ENCODE data around the gene RHOC. TPM values are rescaled to one million over a fixed set of nuclear protein-coding genes. Genes with fewer than 3 reads are reported as not detected.

The RHOC gene
- polyA plus RNA-seq, 1 of the 3 experiments (the other 2 are of a cell fraction): 1,028 TPM

DNA sequence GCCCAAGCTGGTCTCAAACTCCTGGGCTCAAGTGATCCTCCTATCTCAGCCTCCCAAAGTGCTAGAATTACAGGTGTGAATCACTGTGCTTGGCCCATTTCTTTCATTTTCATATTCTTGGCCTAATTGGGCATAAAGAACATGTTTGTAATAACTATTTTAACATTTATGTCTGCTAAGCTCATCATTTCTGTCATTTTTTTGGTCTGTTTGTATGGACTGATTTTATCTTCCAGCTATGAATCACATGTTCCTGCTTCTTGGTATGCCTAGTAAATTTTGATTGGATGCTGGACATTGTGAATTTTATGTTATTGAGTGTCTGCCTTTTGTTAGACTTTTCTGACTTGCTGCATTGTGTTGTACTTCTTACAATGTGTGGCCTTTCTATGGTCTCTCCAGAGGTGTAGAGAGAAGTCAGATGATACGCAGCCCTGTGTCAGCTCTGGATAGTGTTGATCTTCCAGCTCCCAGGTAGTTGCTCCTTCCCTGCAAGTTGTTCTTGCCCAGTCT, 47.2 kb upstream of the RHOC start:
- Histone ChIP-seq H3K36me3 (replicated peaks in 1 of 2; ENCODE audit: control insufficient read depth in 1 of 2, insufficient read depth in 2 of 2, low read length in 1 of 2) (no peaks in the 10 kb centered on the region), H3K4me2 (no peak overlapping the region), H4K20me1 (ENCODE audit: insufficient read depth) (no peaks in the 10 kb centered on the region), H2AFZ (ENCODE audit: low read depth) (no peak overlapping the region), H3K9me3 (no peaks in the 10 kb centered on the region), H3K79me2 (ENCODE audit: insufficient read depth) (no peaks in the 10 kb centered on the region), H3F3A (replicated peaks; ENCODE audit: insufficient read depth) (no peaks in the 10 kb centered on the region), H3K4me3 (ENCODE audit: low read depth in 2 of 2, low read length in 1 of 2) (no peak overlapping the region), H3K27me3 (ENCODE audit: insufficient read depth) (no peaks in the 10 kb centered on the region; the same call in 1 of the 2 replicates), H3K9ac (no peak overlapping the region), H3K27ac (ENCODE audit: low read depth in 2 of 2, low read length in 1 of 2) (no peak overlapping the region), H3K4me1 (ENCODE audit: control insufficient read depth in 1 of 2, insufficient read depth in 2 of 2, low read depth in 1 of 2, low read length in 1 of 2) (peaks cover 0 to 3% of the 10 kb centered on the region in 2 experiments; a peak in 1 of 4 replicates), H3K9me2 (no peaks in the 10 kb centered on the region)
- DNase-seq: no peak
- WGBS (ENCODE audit: low lambda C conversion rate): 14% methylated on average over 1 of the region's 1 CpG
- ChIA-PET CTCF (interaction anchor here (0.8 to 4.1 kb wide), 9 partner anchors 9 to 362 kb away, joined by 3 to 23 read pairs (median 4); a partner anchor contains a TSS), POLR2A (no interaction called here)
- no peak for TF ChIP-seq JUND (IDR thresholded peaks at IDR 0.05)
- no peak for TF ChIP-seq SMC3 (IDR thresholded peaks at IDR 0.05; ENCODE audit: low read depth, low read length)
- TF ChIP-seq MXI1 (IDR thresholded peaks at IDR 0.05; ENCODE audit: low read depth, low read length): no peak
- TF ChIP-seq, protein P1, sequence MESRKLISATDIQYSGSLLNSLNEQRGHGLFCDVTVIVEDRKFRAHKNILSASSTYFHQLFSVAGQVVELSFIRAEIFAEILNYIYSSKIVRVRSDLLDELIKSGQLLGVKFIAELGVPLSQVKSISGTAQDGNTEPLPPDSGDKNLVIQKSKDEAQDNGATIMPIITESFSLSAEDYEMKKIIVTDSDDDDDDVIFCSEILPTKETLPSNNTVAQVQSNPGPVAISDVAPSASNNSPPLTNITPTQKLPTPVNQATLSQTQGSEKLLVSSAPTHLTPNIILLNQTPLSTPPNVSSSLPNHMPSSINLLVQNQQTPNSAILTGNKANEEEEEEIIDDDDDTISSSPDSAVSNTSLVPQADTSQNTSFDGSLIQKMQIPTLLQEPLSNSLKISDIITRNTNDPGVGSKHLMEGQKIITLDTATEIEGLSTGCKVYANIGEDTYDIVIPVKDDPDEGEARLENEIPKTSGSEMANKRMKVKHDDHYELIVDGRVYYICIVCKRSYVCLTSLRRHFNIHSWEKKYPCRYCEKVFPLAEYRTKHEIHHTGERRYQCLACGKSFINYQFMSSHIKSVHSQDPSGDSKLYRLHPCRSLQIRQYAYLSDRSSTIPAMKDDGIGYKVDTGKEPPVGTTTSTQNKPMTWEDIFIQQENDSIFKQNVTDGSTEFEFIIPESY (IDR thresholded peaks at IDR 0.05; ENCODE audit: borderline replicate concordance, low read depth): no peak
- no peak for TF ChIP-seq EP300 (IDR thresholded peaks at IDR 0.05; ENCODE audit: borderline replicate concordance in 1 of 2, low read depth in 1 of 2, low read length in 1 of 2)

DNA sequence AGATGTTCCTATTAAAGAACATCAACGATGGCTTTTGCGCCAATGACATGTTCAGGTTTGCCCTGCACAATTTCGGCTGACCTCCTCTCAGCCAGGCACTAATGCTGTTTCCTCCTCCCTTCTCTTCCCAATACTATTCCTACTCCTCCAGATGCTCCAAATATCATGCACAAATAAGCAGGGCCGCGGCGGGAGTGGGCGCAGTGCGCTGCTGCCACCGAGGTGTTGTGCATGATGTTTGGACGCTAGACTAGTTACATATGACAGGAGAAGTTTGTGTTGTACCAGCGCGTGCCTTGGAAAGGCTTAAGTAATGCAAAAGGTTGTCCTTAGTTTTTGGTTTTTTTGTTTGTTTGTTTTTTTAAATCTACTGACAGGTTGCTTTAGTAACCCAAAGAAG, 41.5 kb upstream of the RHOC start:
- Histone ChIP-seq H3K27me3 (ENCODE audit: insufficient read depth) (no peaks in the 10 kb centered on the region; the same call in 1 of the 2 replicates), H3K9me3 (no peaks in the 10 kb centered on the region), H3K9me2 (no peaks in the 10 kb centered on the region), H3K4me2 (no peak overlapping the region), H3K79me2 (ENCODE audit: insufficient read depth) (no peaks in the 10 kb centered on the region), H3K9ac (no peak overlapping the region), H3K4me3 (ENCODE audit: low read depth in 2 of 2, low read length in 1 of 2) (no peak overlapping the region), H3F3A (replicated peaks; ENCODE audit: insufficient read depth) (no peaks in the 10 kb centered on the region), H3K36me3 (replicated peaks in 1 of 2; ENCODE audit: control insufficient read depth in 1 of 2, insufficient read depth in 2 of 2, low read length in 1 of 2) (no peaks in the 10 kb centered on the region), H2AFZ (ENCODE audit: low read depth) (no peak overlapping the region), H3K27ac (ENCODE audit: low read depth in 2 of 2, low read length in 1 of 2) (no peak overlapping the region), H4K20me1 (ENCODE audit: insufficient read depth) (no peaks in the 10 kb centered on the region), H3K4me1 (ENCODE audit: control insufficient read depth in 1 of 2, insufficient read depth in 2 of 2, low read depth in 1 of 2, low read length in 1 of 2) (no peaks in the 10 kb centered on the region)
- CTCF ChIA-PET: interaction anchor here (0.7 to 1.2 kb wide), 3 partner anchors 10 to 29 kb away, joined by 3 to 4 read pairs (median 3); a partner anchor contains a TSS
- DNase-seq: no peak
- POLR2A ChIA-PET: no interaction called here
- WGBS (ENCODE audit: low lambda C conversion rate): 64% methylated on average over 11 of the region's 12 CpGs
- TF ChIP-seq YY1 (IDR thresholded peaks at IDR 0.05; ENCODE audit: low read depth): no peak
- TF ChIP-seq, protein P2, sequence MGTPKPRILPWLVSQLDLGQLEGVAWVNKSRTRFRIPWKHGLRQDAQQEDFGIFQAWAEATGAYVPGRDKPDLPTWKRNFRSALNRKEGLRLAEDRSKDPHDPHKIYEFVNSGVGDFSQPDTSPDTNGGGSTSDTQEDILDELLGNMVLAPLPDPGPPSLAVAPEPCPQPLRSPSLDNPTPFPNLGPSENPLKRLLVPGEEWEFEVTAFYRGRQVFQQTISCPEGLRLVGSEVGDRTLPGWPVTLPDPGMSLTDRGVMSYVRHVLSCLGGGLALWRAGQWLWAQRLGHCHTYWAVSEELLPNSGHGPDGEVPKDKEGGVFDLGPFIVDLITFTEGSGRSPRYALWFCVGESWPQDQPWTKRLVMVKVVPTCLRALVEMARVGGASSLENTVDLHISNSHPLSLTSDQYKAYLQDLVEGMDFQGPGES (IDR thresholded peaks at IDR 0.05; ENCODE audit: low read depth, low read length): no peak
- TF ChIP-seq MEF2A (IDR thresholded peaks at IDR 0.05; ENCODE audit: borderline replicate concordance, low read depth): no peak
- no peak for TF ChIP-seq EP300 (IDR thresholded peaks at IDR 0.05; ENCODE audit: borderline replicate concordance in 1 of 2, low read depth in 1 of 2, low read length in 1 of 2)

All from SK-N-SH (cell line).